ENCODE results near the gene TAF10.

Gene TAF10

GRCh38 chr11:6612213-6613041 is at the start of gene TAF10:
TSS of gene TAF10 (minus strand) at chr11:6612216. CDS start at chr11:6612189, 27 bp downstream.
- DNase-seq (ENCODE audit: low spot score): peak; percentile 99

GRCh38 chr11:6660712-6661111 is 48.7 kb upstream of the TAF10 start:
- no peak for DNase-seq (ENCODE audit: low spot score)

- no peak for DNase-seq (ENCODE audit: low spot score)
Observed at GRCh38 chr11:6658647-6659046, 46.6 kb upstream of the TAF10 start.

GRCh38 chr11:6657346-6657745 is 45.3 kb upstream of the TAF10 start:
- DNase-seq (ENCODE audit: low spot score): no peak

GRCh38 chr11:6656936-6657335 is 44.9 kb upstream of the TAF10 start:
- no peak for DNase-seq (ENCODE audit: low spot score)

- DNase-seq (ENCODE audit: low spot score): no peak
Observed at GRCh38 chr11:6656584-6656915, 44.5 kb upstream of the TAF10 start.

- no peak for DNase-seq (ENCODE audit: low spot score)
Observed at GRCh38 chr11:6655790-6656583, 44.0 kb upstream of the TAF10 start, which contains the start of gene DCHS1. TSS of gene DCHS1 (minus strand) at chr11:6655809. CDS start at chr11:6641613, 14,196 bp downstream.

- peak; percentile 26 for DNase-seq (ENCODE audit: low spot score)
Observed at GRCh38 chr11:6655020-6655789, 43.2 kb upstream of the TAF10 start.

GRCh38 chr11:6654281-6655019 is 42.4 kb upstream of the TAF10 start:
- peak; percentile 60 for DNase-seq (ENCODE audit: low spot score)

GRCh38 chr11:6653656-6654055 is 41.6 kb upstream of the TAF10 start:
- DNase-seq (ENCODE audit: low spot score): no peak

GRCh38 chr11:6653097-6653496 is 41.1 kb upstream of the TAF10 start:
- DNase-seq (ENCODE audit: low spot score): no peak

GRCh38 chr11:6652182-6652581 is 40.2 kb upstream of the TAF10 start:
- no peak for DNase-seq (ENCODE audit: low spot score)

- no peak for DNase-seq (ENCODE audit: low spot score)
Observed at GRCh38 chr11:6650980-6651379, 39.0 kb upstream of the TAF10 start.

- DNase-seq (ENCODE audit: low spot score): no peak
Observed at GRCh38 chr11:6650104-6650503, 38.1 kb upstream of the TAF10 start.

GRCh38 chr11:6648501-6648900 is 36.5 kb upstream of the TAF10 start:
- DNase-seq (ENCODE audit: low spot score): no peak

- DNase-seq (ENCODE audit: low spot score): no peak
Observed at GRCh38 chr11:6647836-6648235, 35.8 kb upstream of the TAF10 start.

- DNase-seq (ENCODE audit: low spot score): no peak
Observed at GRCh38 chr11:6646918-6647679, 35.1 kb upstream of the TAF10 start.

GRCh38 chr11:6646576-6646917 is 34.5 kb upstream of the TAF10 start:
- DNase-seq (ENCODE audit: low spot score): no peak

- DNase-seq (ENCODE audit: low spot score): no peak
Observed at GRCh38 chr11:6646071-6646470, 34.1 kb upstream of the TAF10 start.

GRCh38 chr11:6642957-6643356 is 30.9 kb upstream of the TAF10 start:
- DNase-seq (ENCODE audit: low spot score): no peak
